Activated CD8-positive, alpha-beta memory T cell treated with anti-CD3 and anti-CD28 coated beads for 4 hours (primary cell): ENCODE results near the gene MAP2K4.
A peak's percentile ranks its signal among the peaks of the same experiment; 100 is the strongest.
"Not testable (repeated sequence)": the region's sequence is repeated elsewhere in the genome, so short reads cannot be mapped to it uniquely, and the experiment has no call there.

Source experiments
- DNase-seq, 2 donors: peaks; one replicate each; pipeline ENCODE4 v3.0.0-alpha.2; 2020; ENCODE audit warnings: low read depth in 2 of 2

Gene MAP2K4

DNA sequence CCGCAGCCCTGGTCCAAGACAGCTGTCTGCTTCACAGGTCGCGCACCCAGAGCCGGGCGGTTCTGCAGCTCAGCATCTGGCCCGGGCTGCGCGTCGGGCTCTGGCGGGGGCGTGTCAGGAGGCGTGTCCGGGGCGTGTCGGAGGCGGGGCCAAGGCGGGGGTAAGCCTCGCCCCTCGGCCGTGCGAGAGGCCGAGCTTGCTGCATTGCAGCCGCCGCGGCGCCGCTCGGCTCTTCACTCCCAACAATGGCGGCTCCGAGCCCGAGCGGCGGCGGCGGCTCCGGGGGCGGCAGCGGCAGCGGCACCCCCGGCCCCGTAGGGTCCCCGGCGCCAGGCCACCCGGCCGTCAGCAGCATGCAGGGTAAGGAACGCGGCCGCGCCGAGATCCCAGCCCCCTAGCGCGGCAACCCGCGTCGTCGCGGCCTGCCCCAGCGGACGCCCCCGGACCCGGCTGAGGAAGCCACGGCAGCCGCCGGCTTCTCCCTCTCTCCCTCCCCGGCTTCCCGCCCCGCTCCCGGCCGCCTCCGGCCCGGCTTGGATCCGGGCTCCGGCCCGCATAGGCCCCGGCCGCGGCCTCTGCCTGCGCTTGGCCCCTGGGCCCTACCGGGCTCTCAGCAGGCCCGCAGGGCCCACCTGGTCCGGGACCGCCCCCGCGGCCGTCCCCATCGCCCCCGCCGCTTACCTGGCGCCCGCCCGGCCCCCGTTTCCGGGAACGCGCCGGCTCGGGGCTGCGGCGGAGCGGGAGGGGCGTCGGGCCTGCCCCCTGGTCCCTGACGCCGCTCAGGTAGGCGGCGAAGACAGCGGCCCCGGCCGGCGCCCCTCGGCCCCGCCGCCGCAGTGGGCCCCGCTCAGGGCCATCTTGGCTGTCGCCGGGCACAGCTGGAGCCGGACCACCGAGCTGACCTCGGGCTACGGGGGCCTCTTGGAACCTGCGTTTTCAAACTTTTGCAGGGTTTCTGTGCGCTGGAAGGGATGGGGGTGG is at the start of gene MAP2K4:
TSS of gene MAP2K4 (plus strand) at position 236 of the 981 bp plus-strand sequence. CDS start at position 246, 10 bp downstream.
- DNase-seq, result peak; percentile 84 to 92

DNA sequence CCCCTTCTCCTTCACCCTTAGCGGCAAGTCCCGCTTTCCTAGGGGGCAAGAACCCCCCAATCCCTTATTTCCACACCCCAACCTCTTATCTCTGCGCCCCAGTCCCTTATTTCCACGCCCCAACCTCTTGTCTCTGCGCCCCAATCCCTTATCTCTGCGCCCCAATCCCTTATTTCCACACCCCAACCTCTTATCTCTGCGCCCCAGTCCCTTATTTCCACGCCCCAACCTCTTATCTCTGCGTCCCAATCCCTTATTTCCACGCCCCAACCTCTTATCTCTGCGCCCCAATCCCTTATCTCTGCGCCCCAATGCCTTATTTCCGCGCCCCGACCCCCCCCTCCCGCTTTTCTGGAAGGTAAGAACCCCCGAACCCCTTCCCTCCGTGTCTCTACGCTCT is 47.9 kb upstream of the MAP2K4 start:
- DNase-seq, result not testable (repeated sequence)

DNA sequence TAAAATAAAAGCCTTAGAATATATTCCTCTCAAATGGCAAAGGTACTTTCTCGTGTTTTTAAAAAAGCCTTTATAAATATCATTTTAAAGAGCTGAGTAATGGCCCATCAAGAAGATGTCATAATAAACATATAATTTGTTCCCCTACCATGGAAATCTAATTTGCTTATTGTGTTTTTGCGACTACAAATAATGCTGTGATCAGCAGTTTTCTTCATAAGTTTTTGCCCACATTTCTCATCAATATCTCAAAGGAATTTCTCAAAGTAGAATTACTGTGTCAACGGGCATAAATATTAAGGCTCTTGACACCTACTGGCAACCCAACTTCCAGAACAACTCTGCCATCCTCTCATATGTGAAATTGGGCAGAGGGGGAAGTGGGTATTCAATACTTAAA is 40.9 kb upstream of the MAP2K4 start:
- DNase-seq, result no peak

DNA sequence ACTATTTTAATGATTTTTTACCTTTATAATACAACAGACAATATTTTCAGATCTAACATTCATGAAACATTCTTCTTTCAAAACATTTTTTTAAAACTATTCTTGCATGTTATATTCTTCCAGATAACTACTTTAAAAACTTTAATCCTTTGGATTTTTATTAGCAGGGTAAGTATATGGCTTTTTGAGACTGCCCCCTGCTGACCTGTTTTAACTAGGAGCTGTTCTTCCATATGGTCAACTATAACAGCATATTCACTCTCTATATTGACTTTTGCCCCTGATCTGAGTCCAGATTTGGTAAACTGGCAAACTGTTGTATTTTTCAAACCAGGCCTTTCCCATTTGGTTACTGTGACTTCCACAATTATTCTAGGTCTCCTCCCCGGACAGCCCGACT is 39.9 kb upstream of the MAP2K4 start:
- DNase-seq, result no peak

DNA sequence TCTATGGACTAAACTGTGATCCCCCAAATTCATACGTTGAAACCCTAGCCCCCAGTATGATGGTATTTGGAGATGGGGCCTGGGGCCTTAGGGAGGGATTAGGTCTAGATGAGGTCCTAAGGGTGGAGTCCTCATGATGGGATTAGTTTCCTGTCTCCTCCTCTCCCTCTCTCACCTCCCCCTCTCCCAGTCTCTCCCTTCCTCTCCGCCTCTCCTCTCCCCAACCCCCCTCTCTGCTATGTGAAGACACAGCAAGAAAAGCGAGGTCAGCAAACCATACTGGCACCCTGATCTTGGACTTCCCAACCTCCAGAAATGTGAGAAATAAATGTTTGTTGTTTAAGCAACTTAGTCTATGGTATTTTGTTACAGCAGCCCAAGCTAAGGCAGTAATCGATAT is 38.8 kb upstream of the MAP2K4 start:
- no peak for DNase-seq

DNA sequence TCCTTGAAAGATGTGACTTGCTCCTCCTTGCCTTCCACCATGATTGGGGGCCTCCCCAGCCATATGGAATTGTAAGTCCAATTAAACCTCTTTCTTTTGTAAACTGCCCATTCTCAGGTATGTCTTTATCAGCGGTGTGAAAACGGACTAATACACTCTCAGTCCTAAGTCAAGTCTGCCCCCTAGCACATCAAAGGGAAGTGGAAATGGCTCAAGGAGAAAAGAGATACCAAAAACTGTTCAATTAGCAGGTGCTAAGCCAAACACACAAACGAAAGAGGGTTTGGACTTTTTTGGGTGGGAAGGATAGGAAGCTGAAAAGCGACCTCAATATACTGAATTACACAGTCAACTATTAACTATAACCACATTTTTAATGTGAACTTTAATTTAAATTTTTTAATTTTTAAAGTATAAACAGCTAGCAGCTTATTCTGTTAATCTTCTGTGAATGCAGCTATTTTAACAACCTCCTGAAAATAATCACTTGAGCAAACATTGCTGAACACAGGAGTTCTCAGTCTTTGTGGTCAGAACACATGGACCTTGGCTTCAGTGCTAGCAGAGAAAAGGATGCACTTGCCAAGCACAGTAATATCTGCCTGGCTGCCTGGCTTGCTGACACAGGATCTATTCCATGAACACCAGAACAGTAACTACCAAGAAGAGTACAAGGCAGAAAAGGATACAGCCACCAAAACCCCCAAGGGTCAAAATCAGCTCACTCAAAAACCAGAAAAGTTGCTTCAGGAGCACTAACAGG is 34.3 kb upstream of the MAP2K4 start:
- no peak for DNase-seq

DNA sequence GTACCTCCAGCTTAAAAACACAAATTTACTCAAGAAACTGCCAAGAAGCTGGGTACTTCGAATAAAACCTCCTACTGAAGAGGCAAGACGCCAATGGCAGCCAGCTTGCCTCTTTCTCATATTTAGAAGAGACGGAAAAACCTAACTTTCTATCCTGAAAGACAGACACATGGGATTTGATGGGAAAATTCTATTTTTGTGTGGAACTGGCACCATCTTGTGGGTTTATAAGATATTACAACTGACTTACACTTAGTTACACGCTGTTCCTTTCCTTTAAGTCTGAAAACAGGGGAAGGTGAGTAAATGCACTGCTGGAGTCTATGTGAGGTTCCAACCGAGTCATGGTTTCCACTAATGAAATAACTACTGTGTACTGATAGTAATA is 33.7 kb upstream of the MAP2K4 start:
- DNase-seq, result no peak

DNA sequence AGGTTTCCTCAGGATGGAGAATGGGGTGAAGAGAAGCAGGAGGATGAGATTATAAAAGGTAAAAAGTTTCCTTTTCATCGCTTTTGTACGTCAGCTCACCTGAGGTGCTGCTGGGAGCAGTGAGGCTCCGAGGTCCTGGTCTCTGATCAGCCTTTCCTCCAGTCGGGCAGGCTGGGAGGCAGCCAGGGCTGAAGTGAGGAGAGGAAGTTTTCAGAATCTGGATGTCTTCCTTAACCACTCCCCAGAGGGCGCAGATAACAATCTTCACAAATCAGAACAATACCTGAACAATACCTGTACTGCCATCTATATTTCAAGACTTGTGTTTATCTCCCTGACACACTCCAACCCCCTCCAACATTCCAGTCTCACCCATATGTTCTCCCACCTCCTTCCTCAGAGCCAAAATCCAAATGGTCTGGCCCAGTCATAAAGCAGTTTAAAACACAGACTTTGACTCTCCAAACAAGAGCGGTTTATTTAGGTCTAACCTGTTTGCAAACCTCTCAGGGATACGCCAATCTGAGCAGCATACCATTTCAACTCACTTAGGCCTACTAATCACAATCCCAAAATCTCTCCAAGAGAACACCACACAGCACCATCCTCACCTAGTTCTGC is 30.2 kb upstream of the MAP2K4 start:
- DNase-seq, result no peak

DNA sequence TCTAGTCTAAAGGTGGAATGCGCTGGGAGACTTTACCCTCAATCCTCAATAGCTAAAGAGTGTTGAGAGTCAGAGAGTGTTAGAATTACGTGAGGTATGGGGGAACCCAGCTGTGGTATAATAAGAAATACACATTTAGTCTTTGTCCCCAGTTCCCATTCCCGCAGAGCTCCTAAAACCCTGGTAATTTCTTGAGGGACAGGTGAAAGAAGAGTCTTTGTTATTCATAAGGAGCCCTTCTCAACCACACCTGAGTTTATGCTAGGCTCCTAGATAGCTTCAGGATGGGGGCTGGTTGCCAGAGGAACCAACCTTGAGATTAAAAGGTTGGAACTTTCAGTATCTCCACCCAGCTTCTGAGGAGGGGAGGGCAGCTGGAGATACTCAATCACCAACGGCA is 29.2 kb upstream of the MAP2K4 start:
- no peak for DNase-seq

DNA sequence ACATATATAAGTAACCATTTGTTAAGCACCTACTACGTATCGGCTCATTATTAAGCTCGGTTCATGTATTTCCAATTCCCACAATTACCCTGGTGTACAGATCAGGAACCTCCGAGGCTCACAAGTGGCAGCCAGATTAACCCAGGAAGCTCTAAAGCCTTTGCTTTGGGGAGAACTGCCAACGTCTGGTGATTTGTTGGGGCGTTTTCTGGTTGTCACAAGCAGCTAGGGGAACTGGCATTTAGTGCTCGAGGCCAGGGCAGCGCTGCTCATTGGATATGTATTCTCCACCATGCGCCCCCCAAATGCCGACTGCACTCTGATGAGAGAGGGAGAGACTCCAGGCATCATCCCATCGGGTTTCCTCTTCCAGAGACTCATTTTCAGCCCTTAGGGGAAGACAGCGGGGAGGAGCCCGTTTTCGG is 23.9 kb upstream of the MAP2K4 start:
- peak in 1 of 2 donors; percentile 13 for DNase-seq

DNA sequence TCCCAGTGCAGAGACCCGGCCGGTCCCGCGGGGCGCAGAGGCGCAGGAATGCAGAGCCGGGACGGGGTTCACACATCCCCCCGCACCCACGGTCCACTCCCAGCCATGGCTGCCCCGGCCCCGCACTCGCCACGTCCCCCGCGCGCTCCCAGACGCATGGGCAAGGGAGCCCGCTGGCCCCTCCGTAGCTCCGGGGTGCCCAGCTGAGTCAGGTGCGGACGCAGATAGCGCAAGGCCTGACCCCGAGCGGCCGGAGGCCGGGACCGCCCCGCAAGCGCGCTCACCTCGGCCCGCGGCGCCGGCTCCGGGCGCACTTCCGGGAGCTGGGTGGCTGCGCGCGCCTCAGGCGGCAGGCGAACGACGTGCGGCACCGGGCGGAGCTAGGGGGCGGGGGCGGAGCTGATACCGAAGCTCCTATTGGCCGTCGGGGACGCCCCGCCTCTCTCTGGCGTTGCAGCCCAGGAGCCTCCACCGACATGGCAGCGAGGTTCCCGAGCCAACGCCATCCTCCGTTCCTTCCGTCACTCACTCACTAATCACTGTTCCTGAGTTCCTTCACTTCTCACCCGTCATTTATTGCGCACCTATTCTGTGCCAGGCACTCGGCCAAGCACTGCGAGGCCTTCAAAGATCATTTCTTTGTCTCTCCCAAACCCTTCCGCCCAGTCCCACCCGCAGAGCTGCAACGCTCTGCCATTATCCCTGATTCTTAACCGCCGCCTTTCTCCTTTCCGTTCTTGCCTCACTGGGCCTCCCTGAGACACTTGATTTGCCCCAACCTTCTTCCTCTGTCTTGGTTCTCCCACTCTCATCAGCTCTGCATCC is 23.3 kb upstream of the MAP2K4 start, which contains the start of gene ZNF18:
TSS of gene ZNF18 (minus strand) at position 329 of the 825 bp plus-strand sequence. CDS start 4,646 bp downstream, outside the sequence.
- DNase-seq, result peak; percentile 92 to 93

DNA sequence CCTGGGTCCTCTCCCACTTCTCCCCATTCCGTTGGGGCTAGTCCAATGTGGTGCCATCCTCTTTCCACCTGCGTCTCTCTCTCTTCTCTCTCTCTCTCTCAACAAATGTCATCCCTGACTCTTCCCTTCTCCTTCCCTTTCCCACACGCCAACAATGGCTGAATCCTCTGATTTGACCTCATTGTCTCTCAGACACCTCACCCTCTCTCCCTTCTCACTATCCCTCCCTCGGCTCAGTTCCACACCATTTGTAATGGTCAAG is 22.8 kb upstream of the MAP2K4 start:
- DNase-seq, result no peak

DNA sequence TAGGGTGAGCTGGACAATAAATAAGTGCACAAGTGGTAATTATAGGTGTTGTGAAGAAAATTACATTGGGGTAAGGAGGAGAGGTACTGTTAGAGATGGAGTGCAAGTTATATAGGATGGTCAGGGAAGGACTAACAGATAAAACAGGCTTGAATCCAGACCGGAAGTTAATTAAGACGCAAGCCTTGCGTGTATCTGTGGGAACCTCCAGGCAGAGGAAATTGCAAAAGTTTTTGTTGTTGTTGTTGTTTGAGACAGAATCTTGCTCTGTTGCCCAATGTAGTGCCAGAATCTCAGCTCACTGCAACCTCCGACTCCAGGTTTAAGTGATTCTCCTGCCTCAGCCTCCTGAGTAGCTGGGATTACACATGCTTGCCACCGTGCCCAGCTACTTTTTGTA is 21.0 kb upstream of the MAP2K4 start:
- DNase-seq, result no peak

DNA sequence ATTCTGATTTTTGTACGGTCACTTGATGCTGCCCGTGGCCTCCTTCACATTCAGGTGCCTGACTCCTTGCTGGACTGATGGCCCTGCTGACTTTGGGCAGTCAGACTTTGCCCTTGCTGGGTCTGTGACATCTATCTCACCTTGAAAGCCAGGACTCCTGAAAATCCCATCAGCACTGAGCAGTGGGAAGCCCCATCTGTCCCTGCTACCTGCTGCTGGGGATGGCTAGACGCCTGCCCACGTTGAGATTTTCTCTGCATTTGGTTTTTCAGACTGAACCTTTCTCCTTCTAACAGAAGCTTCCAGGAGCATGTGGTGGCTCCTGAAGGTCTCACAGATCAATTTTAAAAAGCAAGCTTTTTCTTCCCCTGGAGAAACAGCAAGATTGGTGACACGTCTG is 13.2 kb upstream of the MAP2K4 start:
- no peak for DNase-seq

DNA sequence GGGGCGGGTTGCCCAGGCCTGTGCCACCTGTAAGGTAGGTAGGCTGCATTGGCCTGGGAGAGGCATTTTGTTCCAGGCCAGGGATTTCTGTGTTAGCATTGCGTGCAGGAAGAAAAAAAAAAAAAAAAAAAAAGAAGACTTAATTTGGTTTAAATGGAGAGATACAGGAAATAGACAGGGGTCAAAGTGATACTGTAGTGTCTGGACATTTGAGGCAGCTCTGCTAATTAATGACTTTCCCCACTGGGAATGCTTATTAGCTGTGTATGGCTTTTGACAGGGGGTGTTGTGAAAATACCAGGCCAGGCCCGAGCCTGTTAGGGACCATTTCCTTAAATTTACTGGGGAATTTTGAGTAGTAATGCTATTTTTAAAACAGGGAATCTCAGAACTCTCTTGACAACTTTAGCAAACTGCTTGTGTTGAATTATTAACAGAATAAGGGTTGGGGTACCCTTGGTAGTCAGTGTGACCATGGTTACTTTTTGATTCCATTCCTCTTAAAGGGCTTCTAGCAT is 1.0 kb downstream of the MAP2K4 start:
- no peak for DNase-seq

DNA sequence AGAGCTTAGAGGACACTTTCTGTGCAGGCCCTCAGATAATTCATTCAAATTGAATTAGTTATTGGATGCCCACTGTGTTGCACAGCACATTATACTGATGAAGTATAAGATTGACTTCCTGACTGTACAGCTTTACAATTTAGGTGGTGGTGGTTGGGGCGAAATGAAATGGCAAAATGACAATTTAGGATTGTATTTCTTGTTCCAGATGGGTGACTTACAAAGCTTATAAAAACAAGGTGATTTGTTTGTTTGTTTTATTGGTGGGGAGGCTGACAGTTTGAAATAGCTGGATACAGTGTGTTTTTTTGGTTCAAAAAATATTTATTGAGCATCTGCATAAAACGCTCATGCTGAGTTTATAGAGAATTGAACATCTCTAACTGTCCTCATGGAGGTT is 1.6 kb downstream of the MAP2K4 start:
- no peak for DNase-seq

DNA sequence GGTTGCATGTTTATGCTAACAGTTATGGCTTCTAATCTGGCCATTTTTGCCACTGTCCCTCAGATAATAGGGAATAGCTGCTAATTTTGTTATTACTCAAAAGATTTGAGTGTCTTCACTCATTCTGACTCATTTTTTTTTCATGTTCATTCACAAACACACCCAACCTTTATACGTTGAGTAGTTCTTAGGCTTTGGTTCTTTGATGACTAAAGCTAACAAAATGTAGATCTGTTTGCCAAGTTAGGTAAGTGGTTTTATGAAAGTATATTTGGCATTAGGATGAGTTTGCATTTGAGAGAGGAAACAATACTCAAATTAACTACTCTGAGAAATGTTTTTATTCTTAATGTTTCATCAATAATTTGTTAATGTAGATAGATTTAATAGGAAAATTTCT is 3.6 kb downstream of the MAP2K4 start:
- no peak for DNase-seq

DNA sequence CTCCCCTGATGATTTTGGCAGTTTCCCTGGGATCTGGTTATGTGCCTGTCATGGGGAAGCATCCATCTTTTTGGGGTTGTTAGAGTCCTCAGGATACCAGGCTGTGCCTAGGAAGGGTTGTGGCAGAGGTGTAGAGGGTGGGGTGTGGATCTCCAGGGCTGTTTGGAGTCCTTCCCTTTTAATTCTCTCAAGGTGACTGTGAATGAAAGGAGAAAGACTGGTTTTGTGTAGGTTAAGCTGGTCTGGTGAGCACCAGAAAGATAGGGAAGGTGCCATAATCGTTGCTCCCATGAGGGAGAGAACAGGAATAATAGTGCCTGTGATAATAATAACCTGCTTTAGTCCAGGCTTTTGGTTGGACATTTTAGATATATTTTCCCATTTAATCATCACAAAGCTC is 7.0 kb downstream of the MAP2K4 start:
- no peak for DNase-seq

DNA sequence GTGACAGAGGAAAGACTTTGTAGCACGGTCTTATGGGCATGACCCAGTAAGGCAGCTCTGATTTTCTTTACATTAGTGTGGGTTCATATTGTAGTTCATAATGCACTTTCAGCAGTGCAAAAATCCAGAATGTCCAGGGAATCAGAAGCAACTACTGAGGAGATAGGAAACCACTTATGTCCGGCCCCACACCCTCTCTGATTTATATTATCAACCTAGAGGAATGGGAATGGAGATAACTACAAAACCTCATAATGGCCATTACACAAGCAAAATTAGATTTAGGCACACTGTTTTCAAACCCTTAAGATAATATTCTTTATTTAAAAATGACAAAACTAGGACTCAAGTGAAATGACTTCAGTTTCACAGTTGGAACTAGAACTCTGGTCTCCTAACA is 7.9 kb downstream of the MAP2K4 start:
- no peak for DNase-seq

DNA sequence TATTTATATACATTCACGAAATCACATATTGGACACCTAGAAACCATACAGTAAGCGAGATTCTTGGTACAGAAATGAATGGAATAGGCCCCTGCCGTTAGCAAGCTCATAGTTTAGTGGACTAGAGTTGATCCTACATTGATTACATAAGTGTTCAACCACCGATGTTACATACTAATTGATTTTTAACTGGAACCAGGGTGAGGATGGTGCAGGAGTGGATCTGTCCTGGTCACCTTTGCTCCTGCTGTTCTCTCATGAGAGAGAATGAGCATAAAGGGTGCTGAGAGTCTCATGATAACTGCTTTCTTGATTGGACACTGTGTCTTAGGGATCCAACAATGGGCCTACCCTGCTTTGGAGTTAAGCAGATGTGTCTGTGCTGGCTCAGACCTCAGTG is 13.9 kb downstream of the MAP2K4 start:
- no peak for DNase-seq

DNA sequence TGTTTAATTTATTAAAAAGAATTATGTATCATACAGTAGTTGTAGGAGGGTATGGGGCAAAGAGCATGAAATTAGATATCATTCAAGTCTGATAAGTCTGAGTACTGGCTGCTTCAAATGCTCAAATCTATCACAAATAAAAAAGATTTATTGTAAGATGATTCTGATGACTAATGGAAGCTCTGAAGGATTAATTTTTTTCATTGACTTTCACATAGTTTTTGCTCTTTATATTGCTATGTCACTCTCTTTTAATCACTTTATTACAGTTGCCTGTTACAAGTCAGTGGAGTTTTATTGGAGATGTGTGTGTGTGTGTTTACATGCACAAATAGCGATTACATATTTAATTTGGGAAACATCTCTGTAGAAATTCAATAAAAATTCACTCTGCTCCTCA is 15.0 kb downstream of the MAP2K4 start:
- DNase-seq, result no peak
